ENCODE data around the gene FOXF1. TPM values are rescaled to one million over a fixed set of nuclear protein-coding genes. Genes with fewer than 3 reads are reported as not detected.

FOXF1 gene
- total RNA-seq, 1 experiment from 2014 or later = not detected

GRCh38 chr16:86515777-86516622 lies 5.7 kb downstream of the FOXF1 start (continued):
- TF ChIP-seq ATF1 (CRISPR knock-in tag; IDR thresholded peaks at IDR 0.05) (no peak), MYBL2 (CRISPR knock-in tag; IDR thresholded peaks at IDR 0.05) (no peak)

- TF ChIP-seq ELF4 (CRISPR knock-in tag; IDR thresholded peaks at IDR 0.05; ENCODE audit: low read depth) = no peak
- TF ChIP-seq ZNF317 (CRISPR knock-in tag; IDR thresholded peaks at IDR 0.05; ENCODE audit: borderline replicate concordance, low read depth) = no peak
- no peak for TF ChIP-seq NFE2L1 (CRISPR knock-in tag; IDR thresholded peaks at IDR 0.05)
- no peak for TF ChIP-seq ZNF512 (CRISPR knock-in tag; IDR thresholded peaks at IDR 0.05; ENCODE audit: borderline replicate concordance)
- peaks cover 97% of the 10 kb centered on the region for H3K27me3 Mint-ChIP-seq (ENCODE audit: low read depth)
- ChIA-PET CTCF (interaction anchor here (0.8 to 3.6 kb wide), 19 partner anchors 9 to 695 kb away, joined by 3 to 64 read pairs (median 8); no protein-coding TSS in a partner anchor), POLR2A (interaction anchor here (0.6 kb wide), 1 partner anchor 230 kb away, joined by 3 read pairs; no protein-coding TSS in a partner anchor)
- H3K27ac Mint-ChIP-seq = no peak overlapping the region
- H3K36me3 Mint-ChIP-seq = peaks cover 4% of the 10 kb centered on the region
- DNase-seq (ENCODE audit: low spot score) (no peak), ATAC-seq (peak; percentile 3; the same call in 1 of the 2 replicates)
- peaks cover 27% of the 10 kb centered on the region for H3K4me1 Mint-ChIP-seq
- peak overlapping the region; percentile 62 for H3K4me3 Mint-ChIP-seq
- H3K9me3 Mint-ChIP-seq = no peaks in the 10 kb centered on the region
These were observed 6.3 kb downstream of the FOXF1 start for GRCh38 chr16:86516623-86517003.

- Mint-ChIP-seq H3K4me3 (no peak overlapping the region), H3K27ac (no peak overlapping the region)
These were observed 6.7 kb downstream of the FOXF1 start for GRCh38 chr16:86517033-86517432.

More at GRCh38 chr16:86517033-86517432, 6.7 kb downstream of the FOXF1 start:
- Mint-ChIP-seq H3K36me3 (peaks cover 4% of the 10 kb centered on the region), H3K27me3 (ENCODE audit: low read depth) (peaks cover 93% of the 10 kb centered on the region), H3K4me1 (peaks cover 26% of the 10 kb centered on the region), H3K9me3 (no peaks in the 10 kb centered on the region)
- CTCF ChIA-PET = interaction anchor here (0.8 to 3.6 kb wide), 33 partner anchors 9 to 698 kb away, joined by 3 to 64 read pairs (median 5); no protein-coding TSS in a partner anchor
- TF ChIP-seq MAX (CRISPR knock-in tag; IDR thresholded peaks at IDR 0.05) (no peak), AR (CRISPR knock-in tag; IDR thresholded peaks at IDR 0.05) (no peak), ZNF317 (CRISPR knock-in tag; IDR thresholded peaks at IDR 0.05; ENCODE audit: borderline replicate concordance, low read depth) (no peak), MXD4 (CRISPR knock-in tag; IDR thresholded peaks at IDR 0.05; ENCODE audit: borderline replicate concordance) (no peak), GRHL2 (CRISPR knock-in tag; IDR thresholded peaks at IDR 0.05; ENCODE audit: insufficient replicate concordance, severe bottlenecking) (no peak), FOXP4 (CRISPR knock-in tag; IDR thresholded peaks at IDR 0.05) (no peak), ZNF532 (CRISPR knock-in tag; IDR thresholded peaks at IDR 0.05; ENCODE audit: borderline replicate concordance) (no peak), RORB (CRISPR knock-in tag; IDR thresholded peaks at IDR 0.05) (no peak)
- no peak for ATAC-seq
- POLR2A ChIA-PET = interaction anchor here (0.6 to 0.7 kb wide), 2 partner anchors 35 to 230 kb away, joined by 3 read pairs; no protein-coding TSS in a partner anchor
- DNase-seq (ENCODE audit: low spot score) = no peak

Measured in WTC11 (cell line).